ENCODE measurements around the gene RASGEF1C. TPM values are rescaled to one million over a fixed set of nuclear protein-coding genes. Genes with fewer than 3 reads are reported as not detected.

RASGEF1C gene
- total and polyA plus RNA-seq, 4 donors, result 4.4 to 9.7 (median 7.2) TPM

GRCh38 chr5:180069589-180070247 is 139.3 kb downstream of the RASGEF1C start:
- H3K4me1 ChIP-seq (ENCODE audit: control insufficient read depth, insufficient read depth, low read length), result peaks cover 16% of the 10 kb centered on the region
- 8% methylated on average over 6 of the region's 9 CpGs for WGBS (ENCODE audit: insufficient coverage)
- peak overlapping the region; percentile 94 for H3K27ac ChIP-seq (ENCODE audit: low read depth, low read length)
- H3K36me3 ChIP-seq (ENCODE audit: control insufficient read depth, insufficient read depth, low read length), result no peaks in the 10 kb centered on the region
- DNase-seq (ENCODE audit: low read depth in 4 of 6, low spot score in 6 of 6), result peak in 3 of 6 donors; percentile 46 to 81 (median 78)
- no peaks in the 10 kb centered on the region for H3K27me3 ChIP-seq (ENCODE audit: control insufficient read depth, insufficient read depth, low read length)
- H3K4me3 ChIP-seq (ENCODE audit: low read depth, low read length), result peak overlapping the region; percentile 83
- H3K9me3 ChIP-seq (ENCODE audit: control insufficient read depth, insufficient read depth, low read length), result peaks cover 2% of the 10 kb centered on the region

GRCh38 chr5:180068519-180069090 is 140.4 kb downstream of the RASGEF1C start:
- WGBS (ENCODE audit: insufficient coverage), result no CpG with 5 or more reads among the region's 6 CpGs
- H3K27me3 ChIP-seq (ENCODE audit: control insufficient read depth, insufficient read depth, low read length), result no peaks in the 10 kb centered on the region
- H3K4me1 ChIP-seq (ENCODE audit: control insufficient read depth, insufficient read depth, low read length), result peaks cover 16% of the 10 kb centered on the region
- peak overlapping the region; percentile 33 for H3K4me3 ChIP-seq (ENCODE audit: low read depth, low read length)
- DNase-seq (ENCODE audit: low read depth in 4 of 6, low spot score in 6 of 6), result no peak
- H3K36me3 ChIP-seq (ENCODE audit: control insufficient read depth, insufficient read depth, low read length), result no peaks in the 10 kb centered on the region
- H3K9me3 ChIP-seq (ENCODE audit: control insufficient read depth, insufficient read depth, low read length), result peaks cover 2% of the 10 kb centered on the region
- no peak overlapping the region for H3K27ac ChIP-seq (ENCODE audit: low read depth, low read length)

GRCh38 chr5:180067986-180068385 is 141.0 kb downstream of the RASGEF1C start:
- 18% methylated on average over 1 of the region's 4 CpGs for WGBS (ENCODE audit: insufficient coverage)
- H3K4me3 ChIP-seq (ENCODE audit: low read depth, low read length), result peak overlapping the region; percentile 33
- H3K4me1 ChIP-seq (ENCODE audit: control insufficient read depth, insufficient read depth, low read length), result peaks cover 16% of the 10 kb centered on the region
- peak overlapping the region; percentile 71 for H3K27ac ChIP-seq (ENCODE audit: low read depth, low read length)
- H3K36me3 ChIP-seq (ENCODE audit: control insufficient read depth, insufficient read depth, low read length), result no peaks in the 10 kb centered on the region
- DNase-seq (ENCODE audit: low read depth in 4 of 6, low spot score in 6 of 6), result peak in 3 of 6 donors; percentile 31 to 71 (median 70)
- peaks cover 2% of the 10 kb centered on the region for H3K9me3 ChIP-seq (ENCODE audit: control insufficient read depth, insufficient read depth, low read length)
- no peaks in the 10 kb centered on the region for H3K27me3 ChIP-seq (ENCODE audit: control insufficient read depth, insufficient read depth, low read length)

- Histone ChIP-seq H3K4me1 (ENCODE audit: control insufficient read depth, insufficient read depth, low read length) (peaks cover 11% of the 10 kb centered on the region), H3K9me3 (ENCODE audit: control insufficient read depth, insufficient read depth, low read length) (no peaks in the 10 kb centered on the region), H3K27me3 (ENCODE audit: control insufficient read depth, insufficient read depth, low read length) (no peaks in the 10 kb centered on the region), H3K4me3 (ENCODE audit: low read depth, low read length) (no peak overlapping the region), H3K27ac (ENCODE audit: low read depth, low read length) (no peak overlapping the region), H3K36me3 (ENCODE audit: control insufficient read depth, insufficient read depth, low read length) (peaks cover 3% of the 10 kb centered on the region)
- 95% methylated on average over 5 of the region's 7 CpGs for WGBS (ENCODE audit: insufficient coverage)
- DNase-seq (ENCODE audit: low read depth in 4 of 6, low spot score in 6 of 6), result no peak
Observed at GRCh38 chr5:180060192-180060591, 148.8 kb downstream of the RASGEF1C start.

GRCh38 chr5:180059326-180059725 is 149.7 kb downstream of the RASGEF1C start:
- no peak overlapping the region for H3K27ac ChIP-seq (ENCODE audit: low read depth, low read length)
- no peak overlapping the region for H3K4me3 ChIP-seq (ENCODE audit: low read depth, low read length)
- peaks cover 3% of the 10 kb centered on the region for H3K36me3 ChIP-seq (ENCODE audit: control insufficient read depth, insufficient read depth, low read length)
- no peaks in the 10 kb centered on the region for H3K9me3 ChIP-seq (ENCODE audit: control insufficient read depth, insufficient read depth, low read length)
- H3K4me1 ChIP-seq (ENCODE audit: control insufficient read depth, insufficient read depth, low read length), result peaks cover 11% of the 10 kb centered on the region
- 61% methylated on average over 4 of the region's 6 CpGs for WGBS (ENCODE audit: insufficient coverage)
- DNase-seq (ENCODE audit: low read depth in 4 of 6, low spot score in 6 of 6), result no peak
- no peaks in the 10 kb centered on the region for H3K27me3 ChIP-seq (ENCODE audit: control insufficient read depth, insufficient read depth, low read length)

- no peak overlapping the region for H3K4me3 ChIP-seq (ENCODE audit: low read depth, low read length)
- no peak overlapping the region for H3K27ac ChIP-seq (ENCODE audit: low read depth, low read length)
- no peaks in the 10 kb centered on the region for H3K9me3 ChIP-seq (ENCODE audit: control insufficient read depth, insufficient read depth, low read length)
- WGBS (ENCODE audit: insufficient coverage), result no CpG with 5 or more reads among the region's 1 CpG
- peaks cover 3% of the 10 kb centered on the region for H3K36me3 ChIP-seq (ENCODE audit: control insufficient read depth, insufficient read depth, low read length)
- H3K27me3 ChIP-seq (ENCODE audit: control insufficient read depth, insufficient read depth, low read length), result no peaks in the 10 kb centered on the region
- H3K4me1 ChIP-seq (ENCODE audit: control insufficient read depth, insufficient read depth, low read length), result peaks cover 21% of the 10 kb centered on the region
- no peak for DNase-seq (ENCODE audit: low read depth in 4 of 6, low spot score in 6 of 6)
Observed at GRCh38 chr5:180056153-180056552, 152.9 kb downstream of the RASGEF1C start.

GRCh38 chr5:180054226-180054625 is 154.8 kb downstream of the RASGEF1C start:
- Histone ChIP-seq H3K27me3 (ENCODE audit: control insufficient read depth, insufficient read depth, low read length) (no peaks in the 10 kb centered on the region), H3K36me3 (ENCODE audit: control insufficient read depth, insufficient read depth, low read length) (peaks cover 3% of the 10 kb centered on the region), H3K4me3 (ENCODE audit: low read depth, low read length) (no peak overlapping the region), H3K9me3 (ENCODE audit: control insufficient read depth, insufficient read depth, low read length) (no peaks in the 10 kb centered on the region), H3K27ac (ENCODE audit: low read depth, low read length) (no peak overlapping the region), H3K4me1 (ENCODE audit: control insufficient read depth, insufficient read depth, low read length) (peaks cover 26% of the 10 kb centered on the region)
- DNase-seq (ENCODE audit: low read depth in 4 of 6, low spot score in 6 of 6), result no peak
- 52% methylated on average over 6 of the region's 6 CpGs for WGBS (ENCODE audit: insufficient coverage)

GRCh38 chr5:180053061-180053602 is 155.9 kb downstream of the RASGEF1C start:
- H3K27ac ChIP-seq (ENCODE audit: low read depth, low read length), result no peak overlapping the region
- no peak overlapping the region for H3K4me3 ChIP-seq (ENCODE audit: low read depth, low read length)
- DNase-seq (ENCODE audit: low read depth in 4 of 6, low spot score in 6 of 6), result no peak
- 45% methylated on average over 6 of the region's 8 CpGs for WGBS (ENCODE audit: insufficient coverage)
- H3K27me3 ChIP-seq (ENCODE audit: control insufficient read depth, insufficient read depth, low read length), result no peaks in the 10 kb centered on the region
- no peaks in the 10 kb centered on the region for H3K9me3 ChIP-seq (ENCODE audit: control insufficient read depth, insufficient read depth, low read length)
- peaks cover 26% of the 10 kb centered on the region for H3K4me1 ChIP-seq (ENCODE audit: control insufficient read depth, insufficient read depth, low read length)
- H3K36me3 ChIP-seq (ENCODE audit: control insufficient read depth, insufficient read depth, low read length), result peaks cover 3% of the 10 kb centered on the region

- no peaks in the 10 kb centered on the region for H3K9me3 ChIP-seq (ENCODE audit: control insufficient read depth, insufficient read depth, low read length)
- no peak overlapping the region for H3K27ac ChIP-seq (ENCODE audit: low read depth, low read length)
- H3K4me3 ChIP-seq (ENCODE audit: low read depth, low read length), result no peak overlapping the region
- 48% methylated on average over 2 of the region's 5 CpGs for WGBS (ENCODE audit: insufficient coverage)
- H3K27me3 ChIP-seq (ENCODE audit: control insufficient read depth, insufficient read depth, low read length), result no peaks in the 10 kb centered on the region
- no peaks in the 10 kb centered on the region for H3K36me3 ChIP-seq (ENCODE audit: control insufficient read depth, insufficient read depth, low read length)
- H3K4me1 ChIP-seq (ENCODE audit: control insufficient read depth, insufficient read depth, low read length), result peaks cover 30% of the 10 kb centered on the region
- DNase-seq (ENCODE audit: low read depth in 4 of 6, low spot score in 6 of 6), result no peak
Observed at GRCh38 chr5:180052211-180052818, 156.7 kb downstream of the RASGEF1C start.

Measured in spinal cord (tissue), 10 donors.